Measurements from ENCODE around the gene DPPA3. TPM values are rescaled to one million over a fixed set of nuclear protein-coding genes. Genes with fewer than 3 reads are reported as not detected.
A peak's percentile ranks its signal among the peaks of the same experiment; 100 is the strongest.
"Not testable (repeated sequence)": the region's sequence is repeated elsewhere in the genome, so short reads cannot be mapped to it uniquely, and the experiment has no call there.

DPPA3 gene
- polyA plus RNA-seq, 6 donors from 2014 or later: not detected

GRCh38 chr12:7695566-7696197 lies 15.6 kb upstream of the DPPA3 start, which contains the start of gene GDF3:
TSS of gene GDF3 (minus strand) at chr12:7695775. CDS start at chr12:7695728, 47 bp downstream.
- H3K27me3 Mint-ChIP-seq: peaks cover 18 to 36% (median 29%) of the 10 kb centered on the region in 3 donors
- ATAC-seq (ENCODE audit: low read depth in 2 of 2) (no peak), DNase-seq (no peak)
- H3K9me3 Mint-ChIP-seq: no peaks in the 10 kb centered on the region
- H3K4me3 Mint-ChIP-seq: peak within 1 kb of the TSS in 2 of 8 donors; percentile 32 to 35
- peaks cover 13 to 22% (median 20%) of the 10 kb centered on the region in 3 donors for H3K4me1 Mint-ChIP-seq
- peak within 1 kb of the TSS in 3 of 6 donors; percentile 26 to 42 (median 38) for H3K27ac Mint-ChIP-seq
- H3K36me3 Mint-ChIP-seq: no peaks in the 10 kb centered on the region

GRCh38 chr12:7705846-7706245 lies 5.4 kb upstream of the DPPA3 start:
- no peak overlapping the region for H3K27ac Mint-ChIP-seq
- H3K36me3 Mint-ChIP-seq: no peaks in the 10 kb centered on the region
- no peaks in the 10 kb centered on the region for H3K9me3 Mint-ChIP-seq
- DNase-seq (no peak), ATAC-seq (ENCODE audit: low read depth in 2 of 2) (no peak)
- H3K27me3 Mint-ChIP-seq: no peaks in the 10 kb centered on the region
- H3K4me1 Mint-ChIP-seq: no peaks in the 10 kb centered on the region
- H3K4me3 Mint-ChIP-seq: no peak overlapping the region

- DNase-seq (no peak), ATAC-seq (ENCODE audit: low read depth in 2 of 2) (no peak)
- no peaks in the 10 kb centered on the region for H3K9me3 Mint-ChIP-seq
- no peak overlapping the region for H3K27ac Mint-ChIP-seq
- no peaks in the 10 kb centered on the region for H3K36me3 Mint-ChIP-seq
- no peaks in the 10 kb centered on the region for H3K27me3 Mint-ChIP-seq
- H3K4me1 Mint-ChIP-seq: no peaks in the 10 kb centered on the region
- no peak overlapping the region for H3K4me3 Mint-ChIP-seq
These were observed 1.1 kb upstream of the DPPA3 start for GRCh38 chr12:7709969-7710675.

GRCh38 chr12:7712841-7713442 lies 1.7 kb downstream of the DPPA3 start:
- Mint-ChIP-seq H3K27me3 (peaks cover 0 to 3% (median 0%) of the 10 kb centered on the region in 3 donors), H3K9me3 (no peaks in the 10 kb centered on the region), H3K4me3 (no peak overlapping the region), H3K4me1 (no peaks in the 10 kb centered on the region), H3K36me3 (no peaks in the 10 kb centered on the region), H3K27ac (no peak overlapping the region)
- DNase-seq (no peak), ATAC-seq (ENCODE audit: low read depth in 2 of 2) (no peak)

- Mint-ChIP-seq H3K4me1 (no peaks in the 10 kb centered on the region), H3K4me3 (no peak overlapping the region), H3K27ac (no peak overlapping the region), H3K36me3 (no peaks in the 10 kb centered on the region), H3K27me3 (peaks cover 0 to 7% (median 3%) of the 10 kb centered on the region in 3 donors), H3K9me3 (no peaks in the 10 kb centered on the region)
- ATAC-seq (ENCODE audit: low read depth in 2 of 2) (no peak), DNase-seq (no peak)
These were observed 5.1 kb downstream of the DPPA3 start for GRCh38 chr12:7716381-7716780.

GRCh38 chr12:7719946-7720730 lies 8.9 kb downstream of the DPPA3 start:
- Mint-ChIP-seq H3K27me3 (peaks cover 0 to 7% (median 3%) of the 10 kb centered on the region in 3 donors), H3K4me1 (no peaks in the 10 kb centered on the region), H3K4me3 (no peak overlapping the region), H3K36me3 (no peaks in the 10 kb centered on the region), H3K27ac (no peak overlapping the region), H3K9me3 (no peaks in the 10 kb centered on the region)
- no peak for ATAC-seq (ENCODE audit: low read depth in 2 of 2)
- DNase-seq: no peak

- DNase-seq (no peak), ATAC-seq (ENCODE audit: low read depth in 2 of 2) (no peak)
- Mint-ChIP-seq H3K36me3 (no peaks in the 10 kb centered on the region), H3K4me1 (no peaks in the 10 kb centered on the region), H3K27me3 (no peaks in the 10 kb centered on the region), H3K9me3 (peaks cover 0 to 3% (median 0%) of the 10 kb centered on the region in 7 donors), H3K4me3 (no peak overlapping the region), H3K27ac (no peak overlapping the region)
These were observed 12.7 kb downstream of the DPPA3 start for GRCh38 chr12:7723926-7724325.

- no peak overlapping the region for H3K27ac Mint-ChIP-seq
- H3K27me3 Mint-ChIP-seq: no peaks in the 10 kb centered on the region
- no peak overlapping the region for H3K4me3 Mint-ChIP-seq
- no peak for ATAC-seq (ENCODE audit: low read depth in 2 of 2)
- H3K4me1 Mint-ChIP-seq: peaks cover 0 to 3% (median 0%) of the 10 kb centered on the region in 3 donors
- no peak for DNase-seq
- H3K36me3 Mint-ChIP-seq: no peaks in the 10 kb centered on the region
- peaks cover 0 to 3% (median 0%) of the 10 kb centered on the region in 7 donors for H3K9me3 Mint-ChIP-seq
These were observed 18.5 kb downstream of the DPPA3 start for GRCh38 chr12:7729746-7730145.

- not testable (repeated sequence) for DNase-seq; H3K4me3 Mint-ChIP-seq; H3K4me1 Mint-ChIP-seq; H3K9me3 Mint-ChIP-seq; ATAC-seq (ENCODE audit: low read depth in 2 of 2); H3K27me3 Mint-ChIP-seq; H3K36me3 Mint-ChIP-seq; H3K27ac Mint-ChIP-seq
These were observed 19.8 kb downstream of the DPPA3 start for GRCh38 chr12:7730984-7731383.

GRCh38 chr12:7731486-7731885 lies 20.3 kb downstream of the DPPA3 start:
- no peaks in the 10 kb centered on the region for H3K27me3 Mint-ChIP-seq
- H3K9me3 Mint-ChIP-seq: no peaks in the 10 kb centered on the region
- no peak overlapping the region for H3K4me3 Mint-ChIP-seq
- no peak for DNase-seq
- H3K27ac Mint-ChIP-seq: no peak overlapping the region
- H3K36me3 Mint-ChIP-seq: no peaks in the 10 kb centered on the region
- peaks cover 0 to 3% (median 0%) of the 10 kb centered on the region in 3 donors for H3K4me1 Mint-ChIP-seq
- no peak for ATAC-seq (ENCODE audit: low read depth in 2 of 2)

- no peaks in the 10 kb centered on the region for H3K27me3 Mint-ChIP-seq
- H3K4me3 Mint-ChIP-seq: no peak overlapping the region
- no peak overlapping the region for H3K27ac Mint-ChIP-seq
- H3K4me1 Mint-ChIP-seq: peaks cover 0 to 3% (median 0%) of the 10 kb centered on the region in 3 donors
- no peaks in the 10 kb centered on the region for H3K36me3 Mint-ChIP-seq
- H3K9me3 Mint-ChIP-seq: no peaks in the 10 kb centered on the region
- DNase-seq: no peak
- no peak for ATAC-seq (ENCODE audit: low read depth in 2 of 2)
These were observed 21.8 kb downstream of the DPPA3 start for GRCh38 chr12:7732993-7733392.

- DNase-seq (peak; percentile 6), ATAC-seq (ENCODE audit: low read depth in 2 of 2) (peak in 1 of 2 donors; percentile 64)
- peak within 1 kb of the TSS; percentile 12 to 91 (median 58) for H3K27ac Mint-ChIP-seq
- H3K4me3 Mint-ChIP-seq: peak within 1 kb of the TSS; percentile 45 to 87 (median 80)
- H3K9me3 Mint-ChIP-seq: peaks cover 0 to 6% (median 3%) of the 10 kb centered on the region in 7 donors
- peaks cover 7 to 31% (median 15%) of the 10 kb centered on the region in 3 donors for H3K4me1 Mint-ChIP-seq
- no peaks in the 10 kb centered on the region for H3K27me3 Mint-ChIP-seq
- peaks cover 0 to 4% of the 10 kb centered on the region in 2 donors for H3K36me3 Mint-ChIP-seq
These were observed 36.0 kb downstream of the DPPA3 start, which contains the start of gene CLEC4C for GRCh38 chr12:7747246-7747645. TSS of gene CLEC4C (minus strand) at chr12:7747375. CDS start at chr12:7747348, 27 bp downstream.

GRCh38 chr12:7748852-7749251 lies 37.6 kb downstream of the DPPA3 start:
- DNase-seq (no peak), ATAC-seq (ENCODE audit: low read depth in 2 of 2) (no peak)
- Mint-ChIP-seq H3K9me3 (peaks cover 0 to 6% (median 3%) of the 10 kb centered on the region in 7 donors), H3K27ac (peak overlapping the region in 5 of 6 donors; percentile 52 to 87 (median 71)), H3K4me3 (peak overlapping the region in 4 of 8 donors; percentile 3 to 61 (median 39)), H3K27me3 (no peaks in the 10 kb centered on the region), H3K4me1 (peaks cover 11 to 35% (median 20%) of the 10 kb centered on the region in 3 donors), H3K36me3 (peaks cover 0 to 4% of the 10 kb centered on the region in 2 donors)
